Activated CD8-positive, alpha-beta memory T cell treated with anti-CD3 and anti-CD28 coated beads for 36 hours (primary cell): ENCODE results near the gene KCP. TPM values are rescaled to one million over a fixed set of nuclear protein-coding genes. Genes with fewer than 3 reads are reported as not detected.

Experiments used
- CTCF ChIA-PET: fragments of 350-600 bp; sonication (Branson Sonifier 250); formaldehyde crosslinking; loops from one replicate; lab custom pipeline; 2021; ENCODE audit warnings: antibody characterized with exemption; lab: Charles Lee
- POLR2A ChIA-PET: fragments of 350-600 bp; sonication (Branson Sonifier 250); formaldehyde crosslinking; loops from one replicate; lab custom pipeline; 2021; ENCODE audit warnings: antibody characterized with exemption; lab: Charles Lee
- total RNA-seq, 2 experiments: library from RNA; stranded (reverse); gene quantifications; one replicate each; pipeline ENCODE4 v1.2.3, GENCODE V29; 2021

KCP gene
- total RNA-seq, 2 experiments from 2014 or later, result 0.53 to 0.61 TPM

DNA sequence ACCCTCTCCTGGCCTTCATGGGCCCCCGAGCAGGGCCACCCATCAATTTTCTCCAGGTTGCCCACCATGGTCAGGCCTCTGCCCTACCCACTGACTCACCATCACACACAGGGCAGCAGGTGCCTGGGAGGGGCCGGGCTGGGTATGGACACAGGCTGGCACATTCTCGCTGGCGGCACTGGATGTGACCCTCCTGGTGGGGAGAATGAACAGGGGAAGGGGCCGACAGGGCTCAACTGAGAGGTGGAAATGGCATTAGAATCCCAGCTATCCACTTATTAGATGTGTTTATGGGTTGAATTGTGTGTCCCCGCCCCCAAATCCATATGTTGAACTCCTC, 16.4 kb downstream of the KCP start:
- POLR2A ChIA-PET, result no interaction called here
- CTCF ChIA-PET, result no interaction called here

DNA sequence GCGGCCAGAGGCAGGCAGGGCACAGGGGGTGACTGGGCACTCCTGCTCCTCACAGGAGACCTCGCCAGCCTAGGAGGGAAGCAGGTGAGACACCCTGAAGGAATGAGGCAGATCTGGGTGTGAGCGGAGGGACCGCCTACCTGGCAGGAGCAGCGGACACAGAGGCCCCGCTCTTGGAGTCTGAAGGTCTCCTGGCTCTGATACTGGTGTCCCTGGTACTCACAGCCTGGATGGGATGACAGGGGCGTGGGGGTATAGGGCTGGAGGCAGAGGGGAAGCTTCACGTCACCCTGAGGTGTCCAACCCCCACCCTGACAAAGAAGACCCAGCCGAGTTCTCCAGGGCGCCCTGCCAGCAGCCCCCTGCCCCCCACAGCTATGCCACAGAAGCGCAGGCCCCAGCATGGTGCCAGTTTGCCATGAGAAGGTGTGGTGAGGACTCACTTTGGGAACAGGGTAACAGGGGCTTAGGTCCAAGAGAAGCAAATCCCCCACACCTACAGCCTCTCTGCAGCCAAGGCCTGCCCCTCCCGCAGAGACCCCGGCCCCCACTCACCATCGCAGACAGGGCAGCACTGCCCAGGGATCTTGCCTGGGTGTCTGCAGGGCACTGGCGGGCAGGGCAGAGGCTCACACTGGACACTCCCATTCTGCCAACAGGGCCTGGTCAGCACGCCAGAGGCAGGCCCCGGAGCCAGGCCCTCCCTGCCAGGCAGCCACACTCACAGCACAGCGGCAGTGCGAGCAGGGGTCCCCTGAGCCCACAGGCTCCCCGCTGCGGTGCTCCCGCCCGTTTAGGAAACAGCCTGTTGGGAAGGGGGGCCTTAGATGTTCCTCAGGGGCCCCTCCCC, 17.0 kb downstream of the KCP start:
- CTCF ChIA-PET, result no interaction called here

DNA sequence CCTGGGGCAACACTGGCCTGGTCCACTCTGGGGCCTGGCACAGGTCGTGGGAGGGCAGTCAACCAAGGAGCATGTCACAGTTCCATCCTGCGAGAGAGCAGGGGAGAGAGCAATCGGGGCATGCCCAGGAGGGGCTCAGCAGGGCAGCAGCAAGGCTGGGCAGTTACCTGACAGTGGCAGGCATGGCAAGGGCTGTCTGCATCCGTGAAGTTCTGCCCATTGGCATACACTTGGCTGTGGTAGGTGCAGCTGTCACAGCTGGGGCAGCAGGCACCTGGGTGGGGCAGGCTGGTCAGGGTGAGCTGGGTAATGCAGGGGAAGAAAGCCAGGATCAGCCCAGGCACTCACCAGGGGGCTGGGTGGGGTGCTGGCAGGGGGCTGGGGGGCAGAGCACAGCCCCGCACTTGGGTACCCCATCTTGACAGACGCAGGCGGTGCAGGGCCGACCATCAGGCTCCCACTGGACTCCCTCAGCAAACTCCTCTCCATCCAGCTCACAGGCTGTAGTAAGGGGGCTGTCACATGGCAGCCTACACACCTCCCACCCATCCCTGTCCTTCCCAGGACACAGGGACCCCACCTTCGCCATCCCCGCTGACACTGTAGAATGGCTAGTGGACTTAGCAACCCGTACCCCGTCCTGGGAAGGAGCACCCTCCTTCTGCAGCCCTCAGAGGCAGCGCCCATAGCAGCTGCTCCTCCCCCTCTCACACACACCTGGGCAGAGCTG, 17.8 kb downstream of the KCP start:
- ChIA-PET POLR2A (no interaction called here), CTCF (no interaction called here)

More for the DNA sequence above, 17.0 kb downstream of the KCP start:
- POLR2A ChIA-PET, result no interaction called here

DNA sequence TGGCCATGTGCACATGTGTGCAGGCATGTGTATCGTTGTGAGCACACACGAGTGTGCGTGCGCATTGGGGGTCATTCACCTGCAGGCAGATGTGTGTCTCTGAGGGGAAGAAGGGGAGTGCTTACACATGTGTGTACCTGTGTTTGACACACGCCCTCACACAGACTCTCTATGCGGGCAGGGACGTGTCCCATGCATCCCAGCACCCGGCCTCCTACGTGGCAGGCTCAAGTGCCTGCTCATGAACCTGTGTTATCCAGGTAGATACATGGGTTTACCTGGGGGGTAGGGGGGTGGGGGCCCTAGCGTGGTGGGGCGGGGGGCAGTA, 18.6 kb downstream of the KCP start:
- ChIA-PET POLR2A (no interaction called here), CTCF (no interaction called here)

DNA sequence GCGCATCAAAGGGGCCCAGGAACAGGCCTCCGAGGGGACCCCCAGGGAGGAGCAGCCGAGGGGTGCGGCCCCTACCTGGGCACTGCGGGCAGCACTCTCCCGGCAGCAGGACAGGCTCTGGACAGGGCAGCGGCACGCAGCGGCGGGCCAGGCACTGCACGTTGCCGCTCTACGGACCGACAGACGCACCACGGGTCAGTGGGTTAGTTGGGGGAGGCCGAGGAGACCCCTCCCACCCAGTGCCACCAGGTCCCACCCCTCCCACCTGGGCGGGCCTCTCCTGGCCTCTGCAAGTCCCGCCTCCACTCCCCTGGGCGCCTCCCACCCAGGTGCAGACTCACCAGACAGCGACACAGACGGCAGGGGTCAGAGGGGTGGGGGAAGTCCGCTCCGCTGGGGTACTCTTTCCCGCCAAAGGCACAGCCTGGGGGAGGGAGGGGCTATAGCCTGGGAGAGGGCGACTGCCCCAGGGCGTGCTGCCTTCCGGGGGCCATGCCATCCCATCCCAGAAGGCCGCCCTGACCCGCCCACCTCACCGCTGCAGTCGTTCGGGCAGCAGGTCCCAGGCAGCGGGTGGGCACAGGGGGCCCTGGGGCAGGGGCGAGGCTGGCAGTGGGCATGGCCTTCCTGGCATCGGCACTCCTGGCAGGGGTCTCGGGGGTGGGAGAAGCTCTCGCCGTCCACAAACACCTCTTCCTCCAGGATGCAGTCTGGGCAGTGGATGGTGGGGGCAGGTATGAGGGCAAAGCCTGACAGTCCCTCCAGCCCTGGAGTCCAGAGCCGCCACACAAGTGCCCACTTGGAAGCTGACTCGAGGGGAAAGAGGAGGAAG, 19.2 kb downstream of the KCP start:
- CTCF ChIA-PET, result no interaction called here
- POLR2A ChIA-PET, result no interaction called here

DNA sequence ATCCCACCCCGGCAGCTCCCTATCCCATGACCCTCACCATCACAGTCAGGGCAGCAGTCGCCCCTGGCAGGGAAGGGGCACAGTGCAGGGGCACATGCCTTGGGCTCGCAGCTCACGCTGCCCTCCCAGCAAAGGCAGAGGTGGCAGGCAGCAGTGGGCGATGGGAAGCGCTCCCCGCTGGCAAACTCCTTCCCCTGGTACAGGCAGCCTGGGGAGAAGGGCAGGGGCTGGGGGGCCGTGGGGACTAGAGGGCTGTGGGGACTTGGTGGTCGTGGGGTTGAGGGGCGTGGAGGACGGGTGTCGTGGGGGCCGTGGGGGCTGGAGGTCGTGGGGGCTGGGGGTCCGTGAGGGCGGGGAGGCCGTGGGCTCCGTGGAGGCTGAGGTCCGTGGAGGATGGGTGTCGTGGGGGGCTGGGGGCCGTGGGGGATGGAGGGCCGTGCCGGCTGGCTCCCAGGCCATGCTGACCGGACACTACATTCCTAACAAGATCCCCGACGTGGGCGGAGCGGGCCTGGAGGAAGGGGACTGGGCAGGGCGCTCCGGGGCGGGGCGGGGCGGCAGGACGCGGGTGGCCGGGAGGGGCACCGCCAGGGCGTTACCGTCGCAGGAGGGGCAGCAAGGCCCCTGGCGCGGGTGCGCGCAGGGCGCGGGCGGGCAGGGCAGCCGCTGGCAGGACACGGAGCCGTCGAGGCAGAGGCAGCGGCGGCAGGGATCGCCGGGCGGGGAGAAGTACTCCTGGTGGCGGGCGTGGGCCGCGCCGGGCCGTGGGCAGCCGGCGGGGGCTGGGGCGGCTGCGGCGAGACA, 20.0 kb downstream of the KCP start:
- POLR2A ChIA-PET, result no interaction called here
- CTCF ChIA-PET, result interaction anchor here (0.7 to 0.8 kb wide), 2 partner anchors 12 to 116 kb away, joined by 3 to 4 read pairs; no protein-coding TSS in a partner anchor

DNA sequence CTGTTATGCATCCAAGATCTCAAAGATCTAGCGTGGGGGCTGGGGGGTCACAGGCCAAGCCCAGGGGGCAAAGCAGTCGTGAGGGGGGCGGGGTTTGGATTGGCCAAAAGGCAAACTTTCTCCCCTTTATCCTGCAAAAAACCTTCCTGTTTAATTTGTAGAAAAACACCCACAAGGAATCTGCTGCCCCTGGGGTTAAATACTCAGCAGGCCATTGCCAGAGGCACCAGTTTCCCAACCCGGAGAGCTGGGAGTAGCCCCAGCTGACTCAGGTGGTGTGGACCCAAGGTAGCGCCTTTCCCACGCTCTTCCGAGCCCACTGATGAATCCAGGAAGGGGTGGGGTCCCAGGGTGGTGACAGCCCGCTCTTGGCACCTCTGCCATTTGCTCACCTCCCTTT, 21.4 kb downstream of the KCP start:
- ChIA-PET POLR2A (interaction anchor here (0.6 kb wide), 1 partner anchor 98 kb away, joined by 5 read pairs; no protein-coding TSS in a partner anchor), CTCF (interaction anchor here (0.5 to 0.6 kb wide), 2 partner anchors 398 to 679 kb away, joined by 3 to 4 read pairs; no protein-coding TSS in a partner anchor)

DNA sequence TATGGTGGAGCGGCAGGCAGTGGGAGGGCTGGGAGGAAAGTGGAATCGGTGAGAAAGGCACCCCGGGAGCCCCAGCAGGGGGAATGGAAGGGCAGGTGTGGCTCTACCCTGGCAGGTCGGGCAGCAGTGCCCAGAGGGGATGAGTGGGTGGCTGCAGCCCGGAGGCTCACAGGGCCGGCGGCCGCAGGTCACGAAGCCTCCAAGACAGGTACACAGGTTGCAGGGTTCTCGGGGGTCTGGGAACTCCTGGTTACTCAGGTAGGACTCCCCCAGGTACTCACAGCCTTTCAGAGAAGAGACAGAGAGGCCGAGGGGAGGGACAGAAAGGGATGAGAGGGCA, 21.8 kb downstream of the KCP start:
- POLR2A ChIA-PET, result interaction anchor here (0.6 kb wide), 1 partner anchor 98 kb away, joined by 5 read pairs; no protein-coding TSS in a partner anchor
- CTCF ChIA-PET, result interaction anchor here (0.5 kb wide), 1 partner anchor 679 kb away, joined by 3 read pairs; no protein-coding TSS in a partner anchor

DNA sequence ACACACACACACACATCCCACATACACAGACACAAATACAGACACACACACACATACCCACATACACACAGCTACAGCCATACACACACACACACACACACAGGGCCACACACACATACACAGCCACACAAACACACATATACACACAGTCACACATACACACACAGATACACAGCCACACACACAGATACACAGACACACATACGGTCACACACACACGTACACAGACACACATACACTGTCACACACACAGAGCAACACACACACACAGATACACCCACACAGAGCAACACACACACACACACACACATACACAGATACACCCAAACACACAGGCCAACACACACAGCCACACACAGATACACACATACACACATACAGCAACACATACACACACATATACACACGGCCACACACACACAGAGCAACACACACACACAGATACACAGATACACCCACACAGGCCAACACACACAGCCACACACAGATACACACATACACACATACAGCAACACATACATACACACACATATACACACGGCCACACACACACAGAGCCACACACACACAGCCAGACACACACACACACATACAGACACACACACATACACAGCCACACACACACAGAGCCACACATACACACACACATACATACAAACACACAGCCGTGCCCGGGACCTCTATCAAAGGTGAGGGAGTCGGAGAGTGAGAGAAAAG, 22.3 kb downstream of the KCP start:
- CTCF ChIA-PET, result interaction anchor here (0.5 to 0.6 kb wide), 2 partner anchors 13 to 679 kb away, joined by 3 read pairs; no protein-coding TSS in a partner anchor

DNA sequence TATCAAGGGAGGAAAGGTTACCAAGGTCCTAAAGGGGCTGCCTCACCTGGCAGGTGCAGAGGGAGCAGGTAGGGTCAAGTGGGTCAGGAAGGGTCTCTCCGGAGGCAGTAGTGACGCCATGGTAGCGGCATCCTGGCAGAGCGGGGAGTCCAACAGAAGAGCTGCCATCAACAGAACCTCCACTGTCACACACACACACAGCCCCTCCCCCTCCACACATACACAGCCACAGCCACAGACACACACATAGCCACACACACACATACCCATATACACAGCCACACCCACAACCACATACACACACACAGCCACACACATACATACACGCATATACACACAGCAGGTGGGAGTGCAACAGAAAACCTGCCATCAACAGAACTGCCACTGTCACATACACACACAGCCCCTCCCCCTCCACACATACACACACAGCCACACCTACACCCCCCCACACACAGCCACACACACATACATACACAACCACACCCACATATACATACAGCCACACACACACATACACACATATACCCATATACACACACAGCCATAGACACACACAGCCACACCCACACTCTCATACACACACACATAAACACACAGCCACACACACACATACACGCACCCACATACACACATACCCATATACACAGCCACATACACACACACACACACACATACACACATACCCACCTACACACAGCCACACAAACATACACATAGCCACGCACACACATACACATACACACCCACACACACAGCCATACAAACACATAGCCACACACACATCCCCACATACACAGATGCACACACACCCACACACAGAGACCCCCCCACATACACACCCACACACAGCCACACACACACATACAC, 23.1 kb downstream of the KCP start:
- ChIA-PET CTCF (interaction anchor here (0.8 kb wide), 1 partner anchor 24 kb away, joined by 3 read pairs; no protein-coding TSS in a partner anchor), POLR2A (no interaction called here)

More for the DNA sequence above, 22.3 kb downstream of the KCP start:
- POLR2A ChIA-PET, result interaction anchor here (0.6 kb wide), 1 partner anchor 97 kb away, joined by 5 read pairs; no protein-coding TSS in a partner anchor

DNA sequence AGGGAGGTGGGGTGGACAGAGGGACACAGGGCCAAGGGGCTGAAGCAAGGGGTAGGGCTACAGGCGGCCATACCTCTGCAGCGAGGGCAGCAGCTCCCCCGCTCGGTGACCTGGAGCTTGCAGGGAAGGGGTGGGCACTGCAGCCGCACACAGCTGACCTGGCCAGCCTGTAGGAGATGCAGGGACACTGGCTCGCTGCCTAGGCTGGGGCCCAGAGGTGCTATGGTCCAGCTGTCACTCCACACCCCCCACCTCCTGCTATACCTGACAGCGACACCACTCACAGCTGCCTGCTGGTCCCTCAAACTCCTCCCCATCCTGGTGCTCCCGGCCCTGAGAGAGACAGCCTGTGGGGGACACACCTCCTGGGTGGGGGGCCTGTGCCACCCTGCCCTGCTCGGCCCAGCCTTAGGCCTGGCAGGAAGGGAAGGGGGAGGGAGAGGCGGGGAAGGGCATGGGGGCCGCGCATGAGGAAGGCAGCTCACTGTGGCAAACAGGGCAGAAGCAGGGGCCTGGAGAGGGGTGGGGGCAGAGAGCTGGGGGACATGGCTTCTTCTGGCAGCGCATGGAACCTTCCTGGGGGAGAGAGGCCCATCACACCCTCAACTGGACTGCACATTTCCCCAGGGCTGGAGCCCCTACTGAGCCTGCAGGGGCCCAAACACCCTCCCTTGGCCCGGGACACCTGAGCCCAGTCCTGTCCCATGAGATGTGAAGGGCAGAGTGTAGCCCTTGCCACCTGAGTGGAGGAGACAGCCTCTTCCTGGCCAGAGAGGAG, 23.9 kb downstream of the KCP start:
- ChIA-PET CTCF (interaction anchor here (0.6 to 0.8 kb wide), 2 partner anchors 25 to 200 kb away, joined by 3 read pairs; no protein-coding TSS in a partner anchor), POLR2A (no interaction called here)

DNA sequence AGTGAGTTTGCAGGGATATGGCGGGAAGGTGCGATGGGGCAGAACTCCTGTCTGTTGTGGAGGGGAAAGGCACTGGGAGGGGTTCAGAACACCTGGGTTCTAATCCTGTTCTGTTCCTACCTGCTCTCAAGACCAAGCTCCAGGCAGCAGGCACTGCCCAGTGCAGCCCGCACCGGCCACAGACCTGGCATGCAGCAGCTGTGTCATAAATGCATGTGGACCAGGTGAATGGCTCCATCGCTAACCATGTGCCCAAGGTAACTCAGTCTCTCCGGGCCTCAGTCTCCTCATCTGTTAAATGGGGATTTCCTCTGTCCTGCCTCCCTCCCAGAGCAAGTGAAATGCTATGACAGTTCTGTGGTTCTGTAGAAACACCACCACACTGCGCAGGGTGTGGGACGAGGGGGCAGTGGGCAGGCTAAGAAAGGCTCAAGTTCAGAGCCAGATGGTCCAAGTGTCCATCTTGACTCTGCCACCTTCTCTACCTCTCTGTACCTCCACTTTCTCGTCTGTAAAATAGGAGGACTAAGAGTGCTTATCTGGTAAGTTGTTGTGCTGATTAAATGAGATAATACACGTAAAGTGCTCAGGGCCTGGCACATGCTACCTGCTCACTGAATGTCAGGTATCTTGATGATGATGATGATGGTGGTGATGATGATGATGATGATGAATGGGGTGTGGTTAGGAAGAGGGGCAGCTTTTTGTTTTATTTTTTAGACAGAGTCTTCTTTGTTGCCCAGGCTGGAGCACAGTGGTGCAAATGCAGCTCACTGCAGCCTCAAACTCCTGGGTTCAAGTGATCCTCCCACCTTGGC, 24.9 kb downstream of the KCP start:
- ChIA-PET POLR2A (no interaction called here), CTCF (interaction anchor here (0.6 kb wide), 1 partner anchor 201 kb away, joined by 3 read pairs; no protein-coding TSS in a partner anchor)

DNA sequence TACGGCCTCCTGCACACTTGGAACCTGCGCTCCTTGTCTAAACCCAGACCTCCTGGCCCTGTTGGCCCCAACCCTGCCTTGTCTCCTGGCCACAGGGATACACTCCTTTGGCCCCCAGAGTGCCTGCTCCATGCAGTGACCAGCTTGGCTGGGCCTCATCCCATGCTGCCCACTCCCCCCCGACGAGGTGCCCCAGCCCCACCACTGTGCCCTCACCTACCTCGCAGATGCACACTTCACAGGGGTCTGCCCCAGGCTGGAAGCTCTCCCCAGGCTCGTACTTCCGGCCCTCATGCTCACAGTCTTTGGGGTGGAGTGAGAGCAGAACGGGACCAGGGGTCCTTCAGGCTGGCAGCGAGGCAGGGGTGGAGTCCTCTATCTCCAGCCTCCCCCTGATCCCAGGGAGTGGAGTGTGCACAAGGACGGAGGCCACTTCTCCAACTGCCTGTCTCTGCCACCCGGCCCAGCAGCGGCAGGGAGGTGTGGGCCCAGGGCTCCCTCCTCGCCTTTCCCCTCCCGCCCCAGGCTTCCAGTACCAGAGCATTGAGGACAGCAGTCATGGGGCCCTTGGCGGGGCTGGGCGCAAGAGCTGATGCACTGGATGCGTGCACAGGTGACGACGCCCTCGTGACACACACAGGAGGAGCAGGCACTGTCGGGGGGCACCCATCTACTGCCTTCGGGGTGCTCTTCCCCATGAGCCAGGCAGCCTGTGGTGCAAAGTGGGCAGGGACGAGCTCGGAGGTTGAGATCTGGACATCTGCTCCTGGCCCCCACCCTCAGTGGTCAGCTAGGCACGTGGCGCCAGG, 25.7 kb downstream of the KCP start:
- POLR2A ChIA-PET, result no interaction called here
- CTCF ChIA-PET, result interaction anchor here (1.4 to 1.8 kb wide), 6 partner anchors 21 to 206 kb away, joined by 3 to 16 read pairs (median 4); partner anchors contain the start of gene ATP6V1F

DNA sequence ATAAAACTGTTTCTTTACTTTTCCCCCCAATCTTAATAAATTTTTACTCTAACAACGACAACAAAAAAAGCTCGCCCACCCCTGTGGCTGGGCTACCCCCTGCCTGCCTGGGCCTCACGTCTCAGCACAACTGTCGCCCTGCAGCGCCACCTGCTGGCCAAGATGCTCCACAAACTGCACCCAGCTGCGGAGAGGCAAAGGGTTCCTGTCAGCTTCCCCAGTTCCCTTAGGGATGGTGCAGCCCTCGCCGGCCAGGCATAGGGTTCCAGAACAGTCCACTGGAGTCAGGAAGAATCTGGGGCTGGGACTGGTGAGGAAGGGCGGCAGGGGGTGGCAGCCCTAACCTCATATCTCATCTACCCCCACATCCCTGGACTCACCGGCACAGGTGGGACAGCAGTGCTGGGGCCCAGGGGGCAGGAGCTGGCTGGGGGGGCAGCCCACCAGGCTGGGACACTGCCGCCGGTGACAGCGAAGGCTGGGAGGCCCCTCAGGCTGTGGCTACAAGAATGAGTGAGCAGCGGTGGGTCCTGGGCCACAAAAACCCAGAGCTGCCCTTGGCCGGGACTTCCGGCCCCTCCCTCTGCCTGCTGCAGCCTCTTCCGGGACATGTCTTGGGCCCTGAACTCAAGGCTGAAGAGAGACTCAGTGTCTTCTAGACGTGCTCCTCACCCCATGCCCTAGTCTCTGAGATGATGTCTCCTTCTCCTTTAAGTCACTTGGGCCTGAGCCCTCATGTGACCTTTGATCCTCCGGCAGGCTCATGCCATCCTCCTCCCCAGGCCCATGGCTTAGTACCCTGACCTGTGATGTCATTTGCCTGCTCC, 26.7 kb downstream of the KCP start:
- CTCF ChIA-PET, result interaction anchor here (0.5 to 2.1 kb wide), 19 partner anchors 9 to 1148 kb away, joined by 3 to 18 read pairs (median 4); partner anchors contain the start of gene ATP6V1F

More for the DNA sequence above, 26.7 kb downstream of the KCP start:
- POLR2A ChIA-PET, result no interaction called here
